HepG2 (cell line): ENCODE results near the gene CSNK2B. TPM values are rescaled to one million over a fixed set of nuclear protein-coding genes. Genes with fewer than 3 reads are reported as not detected.
A peak's percentile ranks its signal among the peaks of the same experiment; 100 is the strongest.

Experiments used
- ADNP ChIP-seq: sonication (generic); formaldehyde crosslinking; IDR thresholded peaks from 2 replicates; pipeline ENCODE4 v1.4.0; 2020; ENCODE audit warnings: missing genetic modification reagents
- ARNTL ChIP-seq: sonication (generic); formaldehyde crosslinking; IDR thresholded peaks from 2 replicates; pipeline ENCODE4 v1.4.0; 2020; ENCODE audit warnings: mild to moderate bottlenecking, missing genetic modification reagents
- ATF7 ChIP-seq, 2 experiments: fragments of 450-650 bp in 1 of 2; sonication (generic) in 1 of 2; formaldehyde crosslinking in 1 of 2; IDR thresholded peaks; 2 replicates each; pipeline versions ENCODE4 v1.4.0 to v1.6.1; 2016 to 2020; ENCODE audit warnings: antibody characterized with exemption in 1 of 2, mild to moderate bottlenecking in 1 of 2, missing genetic modification reagents in 1 of 2
- BCL6 ChIP-seq: IDR thresholded peaks from 2 replicates; pipeline ENCODE4 v1.6.1; 2016; ENCODE audit warnings: missing genetic modification reagents, missing compliant biosample characterization
- CHD4 ChIP-seq: fragments of 200-600 bp; sonication (generic); IDR thresholded peaks from 2 replicates; pipeline ENCODE4 v1.7.0; 2017; ENCODE audit warnings: mild to moderate bottlenecking, low read length, borderline replicate concordance
- EEA1 ChIP-seq: sonication (generic); formaldehyde crosslinking; IDR thresholded peaks from 2 replicates; pipeline ENCODE4 v1.5.1; 2020; ENCODE audit warnings: mild to moderate bottlenecking, missing genetic modification reagents, borderline replicate concordance
- GZF1 ChIP-seq: sonication (generic); formaldehyde crosslinking; IDR thresholded peaks from 2 replicates; pipeline ENCODE4 v1.5.1; 2020; ENCODE audit warnings: mild to moderate bottlenecking, missing genetic modification reagents
- HES4 ChIP-seq: sonication (generic); formaldehyde crosslinking; IDR thresholded peaks from 2 replicates; pipeline ENCODE4 v1.9.0; 2021; ENCODE audit warnings: mild to moderate bottlenecking, missing genetic modification reagents, borderline replicate concordance
- HNF4G ChIP-seq, 2 experiments: sonication (generic) in 1 of 2; formaldehyde crosslinking in 1 of 2; IDR thresholded peaks; 2 replicates each; pipeline versions ENCODE4 v1.4.0 to v1.6.1; 2011 to 2020; ENCODE audit warnings: borderline replicate concordance in 2 of 2, low read depth in 2 of 2, mild to moderate bottlenecking in 2 of 2, low read length in 1 of 2, missing genetic modification reagents in 1 of 2, moderate library complexity in 1 of 2
- MEIS1 ChIP-seq: sonication (generic); formaldehyde crosslinking; IDR thresholded peaks from 2 replicates; pipeline ENCODE4 v1.9.0; 2021; ENCODE audit warnings: mild to moderate bottlenecking, missing genetic modification reagents, moderate library complexity, borderline replicate concordance
- MTF2 ChIP-seq: sonication (generic); formaldehyde crosslinking; IDR thresholded peaks from 2 replicates; pipeline ENCODE4 v1.5.0; 2020; ENCODE audit warnings: missing genetic modification reagents, borderline replicate concordance
- PAX8 ChIP-seq: sonication (generic); formaldehyde crosslinking; IDR thresholded peaks from 2 replicates; pipeline ENCODE4 v1.8.0; 2022; ENCODE audit warnings: mild to moderate bottlenecking, missing genetic modification reagents, borderline replicate concordance
- RXRB ChIP-seq: IDR thresholded peaks from 2 replicates; pipeline ENCODE4 v1.6.1; 2016; ENCODE audit warnings: borderline replicate concordance, missing genetic modification reagents, missing compliant biosample characterization
- SATB2 ChIP-seq: sonication (generic); formaldehyde crosslinking; IDR thresholded peaks from 2 replicates; pipeline ENCODE4 v1.5.0; 2020; ENCODE audit warnings: missing genetic modification reagents
- ZMYM3 ChIP-seq: sonication (generic); formaldehyde crosslinking; IDR thresholded peaks from 2 replicates; pipeline ENCODE4 v1.5.1; 2020; ENCODE audit warnings: mild to moderate bottlenecking, missing genetic modification reagents
- ZNF121 ChIP-seq: sonication (generic); formaldehyde crosslinking; IDR thresholded peaks from 2 replicates; pipeline ENCODE4 v1.5.0; 2020; ENCODE audit warnings: mild to moderate bottlenecking, missing genetic modification reagents
- ZNF501 ChIP-seq: sonication (generic); formaldehyde crosslinking; IDR thresholded peaks from 2 replicates; pipeline ENCODE4 v1.5.1; 2020; ENCODE audit warnings: mild to moderate bottlenecking, moderate library complexity, missing genetic modification reagents
- ZNF569 ChIP-seq: sonication (generic); formaldehyde crosslinking; IDR thresholded peaks from 2 replicates; pipeline ENCODE4 v1.5.0; 2020; ENCODE audit warnings: mild to moderate bottlenecking, missing genetic modification reagents, moderate library complexity, borderline replicate concordance
- ZNF670 ChIP-seq: sonication (generic); formaldehyde crosslinking; IDR thresholded peaks from 2 replicates; pipeline ENCODE4 v1.8.0; 2022; ENCODE audit warnings: mild to moderate bottlenecking, missing genetic modification reagents, borderline replicate concordance
- ZNF850 ChIP-seq: sonication (generic); formaldehyde crosslinking; conservative IDR thresholded peaks from 2 replicates; pipeline ENCODE4 v1.9.0; 2021; ENCODE audit warnings: mild to moderate bottlenecking, missing genetic modification reagents
- polyA plus RNA-seq, 8 experiments: library from polyadenylated mRNA; depleted of rRNA in 3 of 8; stranded (reverse) in 7 of 8; unstranded in 1 of 8; fragments of >200 nt; fragmentation: Illumina TruSeq in 4 of 8; extraction: Trizol in 4 of 8; gene quantifications; 2 replicates each; pipeline versions ENCODE4 v1.2.1 to v1.2.3, GENCODE V29; 2011 to 2016; ENCODE audit warnings: low read depth in 4 of 8, missing spikeins in 1 of 8, mixed read lengths in 1 of 8; ENCODE audit not compliant: insufficient read depth in 1 of 8
- total RNA-seq, 5 experiments: library from RNA; depleted of rRNA; stranded (reverse); fragments of >200 nt; fragmentation: Illumina TruSeq; extraction: Trizol; gene quantifications; 2 replicates each; pipeline ENCODE4 v1.2.3, GENCODE V29; 2016; ENCODE audit warnings: low read depth in 1 of 5
- TF ChIP-seq, protein P1 (sequence below): sonication (generic); formaldehyde crosslinking; IDR thresholded peaks from 2 replicates; pipeline ENCODE4 v1.8.1; 2023; ENCODE audit warnings: mild to moderate bottlenecking, inconsistent platforms, moderate library complexity, missing genetic modification reagents, borderline replicate concordance
- TF ChIP-seq, protein P2 (sequence below): sonication (generic); formaldehyde crosslinking; IDR thresholded peaks from 2 replicates; pipeline ENCODE4 v1.4.0; 2020; ENCODE audit warnings: missing genetic modification reagents, borderline replicate concordance
- TF ChIP-seq, protein P3 (sequence below): sonication (generic); formaldehyde crosslinking; IDR thresholded peaks from 2 replicates; pipeline ENCODE4 v1.4.0; 2020; ENCODE audit warnings: missing genetic modification reagents, borderline replicate concordance

CSNK2B gene
- total and polyA plus RNA-seq, 2 of the 13 experiments (the other 11 are each of a cell fraction or from before 2014, with no cell fraction given) = 111 to 296 TPM

DNA sequence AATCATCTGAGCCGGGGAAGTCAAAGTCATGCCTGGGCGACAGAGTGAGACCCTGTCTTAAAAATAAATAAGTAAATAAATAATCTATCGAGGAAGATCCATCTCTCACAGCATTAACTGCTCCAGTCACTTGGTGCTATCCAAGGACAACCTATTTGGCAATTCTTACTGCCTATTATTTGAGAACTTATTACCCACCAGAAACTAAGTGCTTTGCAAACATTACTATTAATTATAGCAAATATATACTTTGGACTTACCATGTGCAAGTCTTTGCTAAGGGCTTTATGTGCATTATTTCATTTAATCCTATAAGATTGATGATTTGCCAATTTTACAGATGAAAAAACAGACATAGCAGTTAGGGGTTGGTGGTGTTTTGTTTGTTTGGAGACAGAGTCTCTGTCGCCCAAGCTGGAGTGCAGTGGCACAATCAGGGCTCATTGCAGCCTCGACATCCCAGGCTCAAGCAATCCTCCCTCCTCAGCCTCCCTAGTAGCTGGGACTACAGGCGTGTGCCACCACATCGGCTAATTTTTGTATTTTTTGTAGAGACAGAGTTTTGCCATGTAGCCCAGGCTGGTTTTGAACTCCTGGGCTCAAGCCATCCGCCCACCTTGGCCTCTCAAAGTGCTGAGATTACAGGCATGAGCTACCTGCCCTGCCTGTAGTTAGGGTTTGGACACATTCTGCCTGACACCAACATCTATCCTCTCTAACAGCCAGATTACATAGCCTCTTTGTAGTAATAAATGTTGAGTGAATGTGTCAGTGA lies 11.1 kb upstream of the CSNK2B start (continued):
- TF ChIP-seq EEA1 (no peak), MTF2 (CRISPR knock-in tag) (no peak), BCL6 (CRISPR knock-in tag) (peak; percentile 39; the same call in 1 of the 2 replicates), ZNF670 (CRISPR knock-in tag) (0 out of 2 replicates have a peak, but pooled peaks have one; percentile 7), GZF1 (CRISPR knock-in tag) (no peak), CHD4 (peak; percentile 23; the same call in 1 of the 2 replicates), SATB2 (CRISPR knock-in tag) (0 out of 2 replicates have a peak, but pooled peaks have one; percentile 64), RXRB (0 out of 2 replicates have a peak, but pooled peaks have one; percentile 12), HNF4G (IDR thresholded peaks at IDR 0.05; ENCODE audit: borderline replicate concordance, low read depth, low read length) (0 out of 2 replicates have a peak, but pooled peaks have one; percentile 25), HNF4G (CRISPR knock-in tag; IDR thresholded peaks at IDR 0.05; ENCODE audit: borderline replicate concordance, low read depth) (no peak), ZNF569 (CRISPR knock-in tag) (peak; percentile 32; the same call in 1 of the 2 replicates), ARNTL (CRISPR knock-in tag) (0 out of 2 replicates have a peak, but pooled peaks have one; percentile 4), HES4 (no peak), ZNF850 (0 out of 2 replicates have a peak, but pooled peaks have one; percentile 15), ZNF501 (CRISPR knock-in tag) (no peak), ZNF121 (CRISPR knock-in tag) (0 out of 2 replicates have a peak, but pooled peaks have one; percentile 17), ATF7 (IDR thresholded peaks at IDR 0.05) (no peak), ATF7 (CRISPR knock-in tag; IDR thresholded peaks at IDR 0.05) (0 out of 2 replicates have a peak, but pooled peaks have one; percentile 6), PAX8 (CRISPR knock-in tag) (no peak), ZMYM3 (CRISPR knock-in tag) (peak; percentile 94), MEIS1 (CRISPR knock-in tag) (0 out of 2 replicates have a peak, but pooled peaks have one; percentile 13), ADNP (CRISPR knock-in tag) (peak; percentile 57; the same call in 1 of the 2 replicates)
- TF ChIP-seq, protein P1, sequence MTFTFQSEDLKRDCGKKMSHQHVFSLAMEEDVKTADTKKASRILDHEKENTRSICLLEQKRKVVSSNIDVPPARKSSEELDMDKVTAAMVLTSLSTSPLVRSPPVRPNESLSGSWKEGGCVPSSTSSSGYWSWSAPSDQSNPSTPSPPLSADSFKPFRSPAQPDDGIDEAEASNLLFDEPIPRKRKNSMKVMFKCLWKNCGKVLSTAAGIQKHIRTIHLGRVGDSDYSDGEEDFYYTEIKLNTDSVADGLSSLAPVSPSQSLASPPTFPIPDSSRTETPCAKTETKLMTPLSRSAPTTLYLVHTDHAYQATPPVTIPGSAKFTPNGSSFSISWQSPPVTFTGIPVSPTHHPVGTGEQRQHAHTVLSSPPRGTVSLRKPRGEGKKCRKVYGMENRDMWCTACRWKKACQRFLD = 0 out of 2 replicates have a peak, but pooled peaks have one; percentile 9
- TF ChIP-seq, protein P2, sequence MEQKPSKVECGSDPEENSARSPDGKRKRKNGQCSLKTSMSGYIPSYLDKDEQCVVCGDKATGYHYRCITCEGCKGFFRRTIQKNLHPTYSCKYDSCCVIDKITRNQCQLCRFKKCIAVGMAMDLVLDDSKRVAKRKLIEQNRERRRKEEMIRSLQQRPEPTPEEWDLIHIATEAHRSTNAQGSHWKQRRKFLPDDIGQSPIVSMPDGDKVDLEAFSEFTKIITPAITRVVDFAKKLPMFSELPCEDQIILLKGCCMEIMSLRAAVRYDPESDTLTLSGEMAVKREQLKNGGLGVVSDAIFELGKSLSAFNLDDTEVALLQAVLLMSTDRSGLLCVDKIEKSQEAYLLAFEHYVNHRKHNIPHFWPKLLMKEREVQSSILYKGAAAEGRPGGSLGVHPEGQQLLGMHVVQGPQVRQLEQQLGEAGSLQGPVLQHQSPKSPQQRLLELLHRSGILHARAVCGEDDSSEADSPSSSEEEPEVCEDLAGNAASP = peak; percentile 67; the same call in 1 of the 2 replicates
- TF ChIP-seq, protein P3, sequence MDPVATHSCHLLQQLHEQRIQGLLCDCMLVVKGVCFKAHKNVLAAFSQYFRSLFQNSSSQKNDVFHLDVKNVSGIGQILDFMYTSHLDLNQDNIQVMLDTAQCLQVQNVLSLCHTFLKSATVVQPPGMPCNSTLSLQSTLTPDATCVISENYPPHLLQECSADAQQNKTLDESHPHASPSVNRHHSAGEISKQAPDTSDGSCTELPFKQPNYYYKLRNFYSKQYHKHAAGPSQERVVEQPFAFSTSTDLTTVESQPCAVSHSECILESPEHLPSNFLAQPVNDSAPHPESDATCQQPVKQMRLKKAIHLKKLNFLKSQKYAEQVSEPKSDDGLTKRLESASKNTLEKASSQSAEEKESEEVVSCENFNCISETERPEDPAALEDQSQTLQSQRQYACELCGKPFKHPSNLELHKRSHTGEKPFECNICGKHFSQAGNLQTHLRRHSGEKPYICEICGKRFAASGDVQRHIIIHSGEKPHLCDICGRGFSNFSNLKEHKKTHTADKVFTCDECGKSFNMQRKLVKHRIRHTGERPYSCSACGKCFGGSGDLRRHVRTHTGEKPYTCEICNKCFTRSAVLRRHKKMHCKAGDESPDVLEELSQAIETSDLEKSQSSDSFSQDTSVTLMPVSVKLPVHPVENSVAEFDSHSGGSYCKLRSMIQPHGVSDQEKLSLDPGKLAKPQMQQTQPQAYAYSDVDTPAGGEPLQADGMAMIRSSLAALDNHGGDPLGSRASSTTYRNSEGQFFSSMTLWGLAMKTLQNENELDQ (CRISPR knock-in tag) = no peak
